ENCODE measurements around the gene HEPACAM2. TPM values are rescaled to one million over a fixed set of nuclear protein-coding genes. Genes with fewer than 3 reads are reported as not detected.

HEPACAM2 gene
- total and polyA plus RNA-seq, 2 experiments from 2014 or later = not detected

- H3K9me3 ChIP-seq (ENCODE audit: low read depth) = no peaks in the 10 kb centered on the region
- no peak overlapping the region for H3K4me2 ChIP-seq (ENCODE audit: unreplicated experiment)
- no peaks in the 10 kb centered on the region for H3K4me1 ChIP-seq (ENCODE audit: insufficient read depth)
- in situ Hi-C loops (cut with MboI) = no loop called here
- no peaks in the 10 kb centered on the region for H3K79me2 ChIP-seq (ENCODE audit: insufficient read depth)
- H3K27me3 ChIP-seq (replicated peaks; ENCODE audit: insufficient read depth) = no peaks in the 10 kb centered on the region
- no peaks in the 10 kb centered on the region for H3F3A ChIP-seq (ENCODE audit: insufficient read depth)
- H3K27ac ChIP-seq = no peak overlapping the region
- H3K9ac ChIP-seq = no peak overlapping the region
- WGBS, 2 experiments (ENCODE audit: low coverage in 1 of 2, low lambda C conversion rate in 2 of 2, missing lambda C conversion rate in 2 of 2) = 35 to 37% methylated on average over 3 of the region's 3 CpGs
- no peak for DNase-seq
- TF ChIP-seq EZH2phosphoT487 (IDR thresholded peaks at IDR 0.05; ENCODE audit: insufficient read depth, low read depth) (no peak), EZH2 (IDR thresholded peaks at IDR 0.05; ENCODE audit: insufficient read depth, poor library complexity, severe bottlenecking) (no peak)
- no peak overlapping the region for H3K4me3 ChIP-seq
- H3K9me2 ChIP-seq (ENCODE audit: insufficient read depth) = no peaks in the 10 kb centered on the region
- no peaks in the 10 kb centered on the region for H3K36me3 ChIP-seq (ENCODE audit: low read depth)
- no peak overlapping the region for H2AFZ ChIP-seq
- no peaks in the 10 kb centered on the region for H4K20me1 ChIP-seq (ENCODE audit: insufficient read depth)
These were observed 66.8 kb downstream of the HEPACAM2 start for GRCh38 chr7:93159490-93159889.

GRCh38 chr7:93156884-93157283, 69.4 kb downstream of the HEPACAM2 start:
- Histone ChIP-seq H3K4me3 (no peak overlapping the region), H3K9me2 (ENCODE audit: insufficient read depth) (no peaks in the 10 kb centered on the region), H3K4me1 (ENCODE audit: insufficient read depth) (no peaks in the 10 kb centered on the region), H3K27ac (no peak overlapping the region), H3K79me2 (ENCODE audit: insufficient read depth) (no peaks in the 10 kb centered on the region), H3K36me3 (ENCODE audit: low read depth) (no peaks in the 10 kb centered on the region), H3F3A (ENCODE audit: insufficient read depth) (no peaks in the 10 kb centered on the region), H2AFZ (no peak overlapping the region), H3K27me3 (replicated peaks; ENCODE audit: insufficient read depth) (no peaks in the 10 kb centered on the region), H3K4me2 (ENCODE audit: unreplicated experiment) (no peak overlapping the region), H4K20me1 (ENCODE audit: insufficient read depth) (no peaks in the 10 kb centered on the region), H3K9me3 (ENCODE audit: low read depth) (no peaks in the 10 kb centered on the region), H3K9ac (no peak overlapping the region)
- peak; percentile 36 for DNase-seq
- no peak for TF ChIP-seq EZH2phosphoT487 (IDR thresholded peaks at IDR 0.05; ENCODE audit: insufficient read depth, low read depth)
- TF ChIP-seq EZH2 (IDR thresholded peaks at IDR 0.05; ENCODE audit: insufficient read depth, poor library complexity, severe bottlenecking) = no peak
- in situ Hi-C loops (cut with MboI) = no loop called here
- 31 to 48% methylated on average over 1 of the region's 1 CpG for WGBS, 2 experiments (ENCODE audit: low coverage in 1 of 2, low lambda C conversion rate in 2 of 2, missing lambda C conversion rate in 2 of 2)

GRCh38 chr7:93150200-93150835, 76.0 kb downstream of the HEPACAM2 start:
- no peaks in the 10 kb centered on the region for H4K20me1 ChIP-seq (ENCODE audit: insufficient read depth)
- in situ Hi-C loops (cut with MboI) = no loop called here
- 0 out of 2 replicates have a peak, but pooled peaks cover 7% of the 10 kb centered on the region for H3K79me2 ChIP-seq (ENCODE audit: insufficient read depth)
- no peak overlapping the region for H3K4me3 ChIP-seq
- no peaks in the 10 kb centered on the region for H3K27me3 ChIP-seq (replicated peaks; ENCODE audit: insufficient read depth)
- no peaks in the 10 kb centered on the region for H3K9me2 ChIP-seq (ENCODE audit: insufficient read depth)
- H3F3A ChIP-seq (ENCODE audit: insufficient read depth) = peaks cover 6% of the 10 kb centered on the region
- H3K4me2 ChIP-seq (ENCODE audit: unreplicated experiment) = no peak overlapping the region
- DNase-seq = peak; percentile 84
- no peaks in the 10 kb centered on the region for H3K36me3 ChIP-seq (ENCODE audit: low read depth)
- H3K27ac ChIP-seq = peak overlapping the region; percentile 10; the same call in 1 of the 2 replicates
- no peak for TF ChIP-seq EZH2 (IDR thresholded peaks at IDR 0.05; ENCODE audit: insufficient read depth, poor library complexity, severe bottlenecking)
- no peak for TF ChIP-seq EZH2phosphoT487 (IDR thresholded peaks at IDR 0.05; ENCODE audit: insufficient read depth, low read depth)
- 0 out of 2 replicates have a peak overlapping the region, but pooled peaks have one; percentile 9 for H2AFZ ChIP-seq
- H3K9ac ChIP-seq = no peak overlapping the region
- H3K9me3 ChIP-seq (ENCODE audit: low read depth) = no peaks in the 10 kb centered on the region
- peaks cover 19% of the 10 kb centered on the region for H3K4me1 ChIP-seq (ENCODE audit: insufficient read depth)
- 88 to 97% methylated on average over 1 of the region's 1 CpG for WGBS, 2 experiments (ENCODE audit: low coverage in 1 of 2, low lambda C conversion rate in 2 of 2, missing lambda C conversion rate in 2 of 2)

- Histone ChIP-seq H3K4me2 (ENCODE audit: unreplicated experiment) (peak overlapping the region; percentile 98), H3K4me3 (peak overlapping the region; percentile 72), H3K9me2 (ENCODE audit: insufficient read depth) (no peaks in the 10 kb centered on the region), H3F3A (ENCODE audit: insufficient read depth) (peaks cover 6% of the 10 kb centered on the region), H3K27ac (peak overlapping the region; percentile 40; the same call in 1 of the 2 replicates), H3K9me3 (ENCODE audit: low read depth) (no peaks in the 10 kb centered on the region), H3K4me1 (ENCODE audit: insufficient read depth) (peaks cover 19% of the 10 kb centered on the region), H3K27me3 (replicated peaks; ENCODE audit: insufficient read depth) (no peaks in the 10 kb centered on the region), H3K79me2 (ENCODE audit: insufficient read depth) (0 out of 2 replicates have a peak, but pooled peaks cover 7% of the 10 kb centered on the region), H2AFZ (peak overlapping the region; percentile 85), H3K36me3 (ENCODE audit: low read depth) (no peaks in the 10 kb centered on the region), H3K9ac (peak overlapping the region; percentile 75), H4K20me1 (ENCODE audit: insufficient read depth) (no peaks in the 10 kb centered on the region)
- TF ChIP-seq EZH2 (IDR thresholded peaks at IDR 0.05; ENCODE audit: insufficient read depth, poor library complexity, severe bottlenecking) (no peak), EZH2phosphoT487 (IDR thresholded peaks at IDR 0.05; ENCODE audit: insufficient read depth, low read depth) (no peak)
- WGBS, 2 experiments (ENCODE audit: low coverage in 1 of 2, low lambda C conversion rate in 2 of 2, missing lambda C conversion rate in 2 of 2) = 66 to 68% methylated on average over 3 of the region's 3 CpGs
- in situ Hi-C loops (cut with MboI) = no loop called here
- no peak for DNase-seq
These were observed 77.5 kb downstream of the HEPACAM2 start for GRCh38 chr7:93148727-93149126.

Measured in GM23248 (cell line).